ENCODE results near the gene CCDC192. TPM values are rescaled to one million over a fixed set of nuclear protein-coding genes. Genes with fewer than 3 reads are reported as not detected.

The CCDC192 gene
- total RNA-seq, 1 experiment from 2014 or later = 0.52 TPM

DNA sequence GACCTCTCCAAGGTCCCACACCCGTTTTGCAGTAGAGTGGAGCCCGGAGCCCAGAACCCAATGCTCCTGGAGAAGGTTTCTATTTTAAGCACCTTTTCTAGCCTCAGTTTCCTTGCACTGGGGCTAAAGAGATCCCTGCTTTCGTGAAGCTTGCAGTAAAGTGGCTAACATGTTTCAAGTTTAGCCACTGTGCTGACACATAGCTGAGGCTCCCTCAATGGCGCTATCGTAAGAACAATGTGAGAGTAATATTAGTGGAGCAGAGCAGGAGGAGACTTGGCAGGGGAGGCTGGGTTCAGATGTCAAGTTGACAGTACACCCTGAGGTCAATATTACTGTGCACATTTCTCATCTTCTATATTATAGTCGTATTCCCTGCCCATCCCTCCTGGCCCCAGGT is 46.4 kb upstream of the CCDC192 start:
- ChIA-PET POLR2A (no interaction called here), CTCF (no interaction called here)
- Mint-ChIP-seq H3K27ac (no peak overlapping the region), H3K4me1 (peaks cover 20% of the 10 kb centered on the region), H3K27me3 (ENCODE audit: low read depth) (no peaks in the 10 kb centered on the region), H3K9me3 (no peaks in the 10 kb centered on the region), H3K4me3 (no peak overlapping the region), H3K36me3 (no peaks in the 10 kb centered on the region)
- TF ChIP-seq, protein P1, sequence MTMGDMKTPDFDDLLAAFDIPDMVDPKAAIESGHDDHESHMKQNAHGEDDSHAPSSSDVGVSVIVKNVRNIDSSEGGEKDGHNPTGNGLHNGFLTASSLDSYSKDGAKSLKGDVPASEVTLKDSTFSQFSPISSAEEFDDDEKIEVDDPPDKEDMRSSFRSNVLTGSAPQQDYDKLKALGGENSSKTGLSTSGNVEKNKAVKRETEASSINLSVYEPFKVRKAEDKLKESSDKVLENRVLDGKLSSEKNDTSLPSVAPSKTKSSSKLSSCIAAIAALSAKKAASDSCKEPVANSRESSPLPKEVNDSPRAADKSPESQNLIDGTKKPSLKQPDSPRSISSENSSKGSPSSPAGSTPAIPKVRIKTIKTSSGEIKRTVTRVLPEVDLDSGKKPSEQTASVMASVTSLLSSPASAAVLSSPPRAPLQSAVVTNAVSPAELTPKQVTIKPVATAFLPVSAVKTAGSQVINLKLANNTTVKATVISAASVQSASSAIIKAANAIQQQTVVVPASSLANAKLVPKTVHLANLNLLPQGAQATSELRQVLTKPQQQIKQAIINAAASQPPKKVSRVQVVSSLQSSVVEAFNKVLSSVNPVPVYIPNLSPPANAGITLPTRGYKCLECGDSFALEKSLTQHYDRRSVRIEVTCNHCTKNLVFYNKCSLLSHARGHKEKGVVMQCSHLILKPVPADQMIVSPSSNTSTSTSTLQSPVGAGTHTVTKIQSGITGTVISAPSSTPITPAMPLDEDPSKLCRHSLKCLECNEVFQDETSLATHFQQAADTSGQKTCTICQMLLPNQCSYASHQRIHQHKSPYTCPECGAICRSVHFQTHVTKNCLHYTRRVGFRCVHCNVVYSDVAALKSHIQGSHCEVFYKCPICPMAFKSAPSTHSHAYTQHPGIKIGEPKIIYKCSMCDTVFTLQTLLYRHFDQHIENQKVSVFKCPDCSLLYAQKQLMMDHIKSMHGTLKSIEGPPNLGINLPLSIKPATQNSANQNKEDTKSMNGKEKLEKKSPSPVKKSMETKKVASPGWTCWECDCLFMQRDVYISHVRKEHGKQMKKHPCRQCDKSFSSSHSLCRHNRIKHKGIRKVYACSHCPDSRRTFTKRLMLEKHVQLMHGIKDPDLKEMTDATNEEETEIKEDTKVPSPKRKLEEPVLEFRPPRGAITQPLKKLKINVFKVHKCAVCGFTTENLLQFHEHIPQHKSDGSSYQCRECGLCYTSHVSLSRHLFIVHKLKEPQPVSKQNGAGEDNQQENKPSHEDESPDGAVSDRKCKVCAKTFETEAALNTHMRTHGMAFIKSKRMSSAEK (CRISPR knock-in tag; IDR thresholded peaks at IDR 0.05; ENCODE audit: borderline replicate concordance) = no peak
- TF ChIP-seq, protein P2, sequence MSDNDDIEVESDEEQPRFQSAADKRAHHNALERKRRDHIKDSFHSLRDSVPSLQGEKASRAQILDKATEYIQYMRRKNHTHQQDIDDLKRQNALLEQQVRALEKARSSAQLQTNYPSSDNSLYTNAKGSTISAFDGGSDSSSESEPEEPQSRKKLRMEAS (CRISPR knock-in tag; IDR thresholded peaks at IDR 0.05) = no peak
- TF ChIP-seq TCF7 (CRISPR knock-in tag; IDR thresholded peaks at IDR 0.05; ENCODE audit: low read depth) (no peak), HMGA2 (CRISPR knock-in tag; IDR thresholded peaks at IDR 0.05) (no peak), JAZF1 (CRISPR knock-in tag; IDR thresholded peaks at IDR 0.05) (no peak), ZNF317 (CRISPR knock-in tag; IDR thresholded peaks at IDR 0.05; ENCODE audit: borderline replicate concordance, low read depth) (no peak)
- TF ChIP-seq, protein P3, sequence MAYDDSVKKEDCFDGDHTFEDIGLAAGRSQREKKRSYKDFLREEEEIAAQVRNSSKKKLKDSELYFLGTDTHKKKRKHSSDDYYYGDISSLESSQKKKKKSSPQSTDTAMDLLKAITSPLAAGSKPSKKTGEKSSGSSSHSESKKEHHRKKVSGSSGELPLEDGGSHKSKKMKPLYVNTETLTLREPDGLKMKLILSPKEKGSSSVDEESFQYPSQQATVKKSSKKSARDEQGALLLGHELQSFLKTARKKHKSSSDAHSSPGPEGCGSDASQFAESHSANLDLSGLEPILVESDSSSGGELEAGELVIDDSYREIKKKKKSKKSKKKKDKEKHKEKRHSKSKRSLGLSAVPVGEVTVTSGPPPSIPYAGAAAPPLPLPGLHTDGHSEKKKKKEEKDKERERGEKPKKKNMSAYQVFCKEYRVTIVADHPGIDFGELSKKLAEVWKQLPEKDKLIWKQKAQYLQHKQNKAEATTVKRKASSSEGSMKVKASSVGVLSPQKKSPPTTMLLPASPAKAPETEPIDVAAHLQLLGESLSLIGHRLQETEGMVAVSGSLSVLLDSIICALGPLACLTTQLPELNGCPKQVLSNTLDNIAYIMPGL (CRISPR knock-in tag; IDR thresholded peaks at IDR 0.05) = no peak
- TF ChIP-seq, protein P4, sequence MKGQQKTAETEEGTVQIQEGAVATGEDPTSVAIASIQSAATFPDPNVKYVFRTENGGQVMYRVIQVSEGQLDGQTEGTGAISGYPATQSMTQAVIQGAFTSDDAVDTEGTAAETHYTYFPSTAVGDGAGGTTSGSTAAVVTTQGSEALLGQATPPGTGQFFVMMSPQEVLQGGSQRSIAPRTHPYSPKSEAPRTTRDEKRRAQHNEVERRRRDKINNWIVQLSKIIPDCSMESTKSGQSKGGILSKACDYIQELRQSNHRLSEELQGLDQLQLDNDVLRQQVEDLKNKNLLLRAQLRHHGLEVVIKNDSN (CRISPR knock-in tag; IDR thresholded peaks at IDR 0.05) = no peak
- TF ChIP-seq, protein P5, sequence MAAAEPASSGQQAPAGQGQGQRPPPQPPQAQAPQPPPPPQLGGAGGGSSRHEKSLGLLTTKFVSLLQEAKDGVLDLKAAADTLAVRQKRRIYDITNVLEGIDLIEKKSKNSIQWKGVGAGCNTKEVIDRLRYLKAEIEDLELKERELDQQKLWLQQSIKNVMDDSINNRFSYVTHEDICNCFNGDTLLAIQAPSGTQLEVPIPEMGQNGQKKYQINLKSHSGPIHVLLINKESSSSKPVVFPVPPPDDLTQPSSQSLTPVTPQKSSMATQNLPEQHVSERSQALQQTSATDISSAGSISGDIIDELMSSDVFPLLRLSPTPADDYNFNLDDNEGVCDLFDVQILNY (CRISPR knock-in tag; IDR thresholded peaks at IDR 0.05) = no peak
- TF ChIP-seq, protein P6, sequence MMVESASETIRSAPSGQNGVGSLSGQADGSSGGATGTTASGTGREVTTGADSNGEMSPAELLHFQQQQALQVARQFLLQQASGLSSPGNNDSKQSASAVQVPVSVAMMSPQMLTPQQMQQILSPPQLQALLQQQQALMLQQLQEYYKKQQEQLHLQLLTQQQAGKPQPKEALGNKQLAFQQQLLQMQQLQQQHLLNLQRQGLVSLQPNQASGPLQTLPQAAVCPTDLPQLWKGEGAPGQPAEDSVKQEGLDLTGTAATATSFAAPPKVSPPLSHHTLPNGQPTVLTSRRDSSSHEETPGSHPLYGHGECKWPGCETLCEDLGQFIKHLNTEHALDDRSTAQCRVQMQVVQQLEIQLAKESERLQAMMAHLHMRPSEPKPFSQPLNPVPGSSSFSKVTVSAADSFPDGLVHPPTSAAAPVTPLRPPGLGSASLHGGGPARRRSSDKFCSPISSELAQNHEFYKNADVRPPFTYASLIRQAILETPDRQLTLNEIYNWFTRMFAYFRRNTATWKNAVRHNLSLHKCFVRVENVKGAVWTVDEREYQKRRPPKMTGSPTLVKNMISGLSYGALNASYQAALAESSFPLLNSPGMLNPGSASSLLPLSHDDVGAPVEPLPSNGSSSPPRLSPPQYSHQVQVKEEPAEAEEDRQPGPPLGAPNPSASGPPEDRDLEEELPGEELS (CRISPR knock-in tag; IDR thresholded peaks at IDR 0.05) = no peak
- TF ChIP-seq, protein P7, sequence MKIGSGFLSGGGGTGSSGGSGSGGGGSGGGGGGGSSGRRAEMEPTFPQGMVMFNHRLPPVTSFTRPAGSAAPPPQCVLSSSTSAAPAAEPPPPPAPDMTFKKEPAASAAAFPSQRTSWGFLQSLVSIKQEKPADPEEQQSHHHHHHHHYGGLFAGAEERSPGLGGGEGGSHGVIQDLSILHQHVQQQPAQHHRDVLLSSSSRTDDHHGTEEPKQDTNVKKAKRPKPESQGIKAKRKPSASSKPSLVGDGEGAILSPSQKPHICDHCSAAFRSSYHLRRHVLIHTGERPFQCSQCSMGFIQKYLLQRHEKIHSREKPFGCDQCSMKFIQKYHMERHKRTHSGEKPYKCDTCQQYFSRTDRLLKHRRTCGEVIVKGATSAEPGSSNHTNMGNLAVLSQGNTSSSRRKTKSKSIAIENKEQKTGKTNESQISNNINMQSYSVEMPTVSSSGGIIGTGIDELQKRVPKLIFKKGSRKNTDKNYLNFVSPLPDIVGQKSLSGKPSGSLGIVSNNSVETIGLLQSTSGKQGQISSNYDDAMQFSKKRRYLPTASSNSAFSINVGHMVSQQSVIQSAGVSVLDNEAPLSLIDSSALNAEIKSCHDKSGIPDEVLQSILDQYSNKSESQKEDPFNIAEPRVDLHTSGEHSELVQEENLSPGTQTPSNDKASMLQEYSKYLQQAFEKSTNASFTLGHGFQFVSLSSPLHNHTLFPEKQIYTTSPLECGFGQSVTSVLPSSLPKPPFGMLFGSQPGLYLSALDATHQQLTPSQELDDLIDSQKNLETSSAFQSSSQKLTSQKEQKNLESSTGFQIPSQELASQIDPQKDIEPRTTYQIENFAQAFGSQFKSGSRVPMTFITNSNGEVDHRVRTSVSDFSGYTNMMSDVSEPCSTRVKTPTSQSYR (CRISPR knock-in tag; IDR thresholded peaks at IDR 0.05) = no peak
- no peak for DNase-seq (ENCODE audit: low spot score)
- no peak for ATAC-seq

All from WTC11 (cell line).